ENCODE data around the gene ZNF557. TPM values are rescaled to one million over a fixed set of nuclear protein-coding genes. Genes with fewer than 3 reads are reported as not detected.

Gene ZNF557
- total RNA-seq, 1 experiment from 2014 or later, result 14.1 TPM

- Histone ChIP-seq H3K27ac (ENCODE audit: low read depth, low read length, poor library complexity, severe bottlenecking) (no peak overlapping the region), H3K36me3 (ENCODE audit: insufficient read depth, low read length, poor library complexity, severe bottlenecking) (peaks cover 9% of the 10 kb centered on the region), H3K9me3 (ENCODE audit: low read depth, low read length, poor library complexity, severe bottlenecking) (peaks cover 8% of the 10 kb centered on the region), H3K4me3 (ENCODE audit: low read depth, low read length, poor library complexity, severe bottlenecking) (no peak overlapping the region), H3K4me1 (ENCODE audit: insufficient read depth, low read length, poor library complexity, severe bottlenecking) (no peaks in the 10 kb centered on the region), H3K27me3 (replicated peaks; ENCODE audit: insufficient read depth, low read depth, low read length, poor library complexity) (no peaks in the 10 kb centered on the region)
- no TSS peak for BruUV-seq (replicated peaks)
- ChIA-PET POLR2A (ENCODE audit: low non-redundant PET) (no interaction called here), CTCF (no interaction called here)
- intact Hi-C loops (cut with micrococcal nuclease; ENCODE audit: unreplicated experiment), result no loop called here
- TF ChIP-seq CTCF (conservative IDR thresholded peaks at IDR 0.05; ENCODE audit: low read depth, low read length), result no peak
- TF ChIP-seq EZH2 (IDR thresholded peaks at IDR 0.05; ENCODE audit: borderline replicate concordance, low read depth, low read length, poor library complexity, severe bottlenecking), result no peak
- DNase-seq (ENCODE audit: low spot score), result no peak
These were observed 56.6 kb downstream of the ZNF557 start for GRCh38 chr19:7126132-7126531.

GRCh38 chr19:7130043-7130442 lies 60.5 kb downstream of the ZNF557 start:
- no peaks in the 10 kb centered on the region for H3K4me1 ChIP-seq (ENCODE audit: insufficient read depth, low read length, poor library complexity, severe bottlenecking)
- TF ChIP-seq CTCF (conservative IDR thresholded peaks at IDR 0.05; ENCODE audit: low read depth, low read length) (no peak), EZH2 (IDR thresholded peaks at IDR 0.05; ENCODE audit: borderline replicate concordance, low read depth, low read length, poor library complexity, severe bottlenecking) (no peak)
- H3K27me3 ChIP-seq (replicated peaks; ENCODE audit: insufficient read depth, low read depth, low read length, poor library complexity), result no peaks in the 10 kb centered on the region
- H3K27ac ChIP-seq (ENCODE audit: low read depth, low read length, poor library complexity, severe bottlenecking), result no peak overlapping the region
- ChIA-PET POLR2A (ENCODE audit: low non-redundant PET) (no interaction called here), CTCF (no interaction called here)
- no peak for DNase-seq (ENCODE audit: low spot score)
- peaks cover 9% of the 10 kb centered on the region for H3K36me3 ChIP-seq (ENCODE audit: insufficient read depth, low read length, poor library complexity, severe bottlenecking)
- no TSS peak for BruUV-seq (replicated peaks)
- H3K9me3 ChIP-seq (ENCODE audit: low read depth, low read length, poor library complexity, severe bottlenecking), result peaks cover 8% of the 10 kb centered on the region
- intact Hi-C loops (cut with micrococcal nuclease; ENCODE audit: unreplicated experiment), result no loop called here
- H3K4me3 ChIP-seq (ENCODE audit: low read depth, low read length, poor library complexity, severe bottlenecking), result no peak overlapping the region

- intact Hi-C loops (cut with micrococcal nuclease; ENCODE audit: unreplicated experiment), result no loop called here
- no peak overlapping the region for H3K4me3 ChIP-seq (ENCODE audit: low read depth, low read length, poor library complexity, severe bottlenecking)
- no peak for TF ChIP-seq CTCF (conservative IDR thresholded peaks at IDR 0.05; ENCODE audit: low read depth, low read length)
- TF ChIP-seq EZH2 (IDR thresholded peaks at IDR 0.05; ENCODE audit: borderline replicate concordance, low read depth, low read length, poor library complexity, severe bottlenecking), result no peak
- POLR2A ChIA-PET (ENCODE audit: low non-redundant PET), result no interaction called here
- no peaks in the 10 kb centered on the region for H3K9me3 ChIP-seq (ENCODE audit: low read depth, low read length, poor library complexity, severe bottlenecking)
- BruUV-seq (replicated peaks), result no TSS peak
- DNase-seq (ENCODE audit: low spot score), result no peak
- H3K27ac ChIP-seq (ENCODE audit: low read depth, low read length, poor library complexity, severe bottlenecking), result no peak overlapping the region
- H3K27me3 ChIP-seq (replicated peaks; ENCODE audit: insufficient read depth, low read depth, low read length, poor library complexity), result no peaks in the 10 kb centered on the region
- no peaks in the 10 kb centered on the region for H3K36me3 ChIP-seq (ENCODE audit: insufficient read depth, low read length, poor library complexity, severe bottlenecking)
- no peaks in the 10 kb centered on the region for H3K4me1 ChIP-seq (ENCODE audit: insufficient read depth, low read length, poor library complexity, severe bottlenecking)
- CTCF ChIA-PET, result no interaction called here
These were observed 62.6 kb downstream of the ZNF557 start for GRCh38 chr19:7132054-7132453.
